ENCODE data around the gene CAMKV.

- TF ChIP-seq MXD4 (CRISPR knock-in tag; IDR thresholded peaks at IDR 0.05; ENCODE audit: borderline replicate concordance) (no peak), TP53 (CRISPR knock-in tag; IDR thresholded peaks at IDR 0.05) (no peak), RELA (CRISPR knock-in tag; IDR thresholded peaks at IDR 0.05; ENCODE audit: borderline replicate concordance) (no peak), KAT7 (CRISPR knock-in tag; IDR thresholded peaks at IDR 0.05; ENCODE audit: borderline replicate concordance) (no peak)
- TF ChIP-seq, protein P1, sequence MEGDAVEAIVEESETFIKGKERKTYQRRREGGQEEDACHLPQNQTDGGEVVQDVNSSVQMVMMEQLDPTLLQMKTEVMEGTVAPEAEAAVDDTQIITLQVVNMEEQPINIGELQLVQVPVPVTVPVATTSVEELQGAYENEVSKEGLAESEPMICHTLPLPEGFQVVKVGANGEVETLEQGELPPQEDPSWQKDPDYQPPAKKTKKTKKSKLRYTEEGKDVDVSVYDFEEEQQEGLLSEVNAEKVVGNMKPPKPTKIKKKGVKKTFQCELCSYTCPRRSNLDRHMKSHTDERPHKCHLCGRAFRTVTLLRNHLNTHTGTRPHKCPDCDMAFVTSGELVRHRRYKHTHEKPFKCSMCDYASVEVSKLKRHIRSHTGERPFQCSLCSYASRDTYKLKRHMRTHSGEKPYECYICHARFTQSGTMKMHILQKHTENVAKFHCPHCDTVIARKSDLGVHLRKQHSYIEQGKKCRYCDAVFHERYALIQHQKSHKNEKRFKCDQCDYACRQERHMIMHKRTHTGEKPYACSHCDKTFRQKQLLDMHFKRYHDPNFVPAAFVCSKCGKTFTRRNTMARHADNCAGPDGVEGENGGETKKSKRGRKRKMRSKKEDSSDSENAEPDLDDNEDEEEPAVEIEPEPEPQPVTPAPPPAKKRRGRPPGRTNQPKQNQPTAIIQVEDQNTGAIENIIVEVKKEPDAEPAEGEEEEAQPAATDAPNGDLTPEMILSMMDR (IDR thresholded peaks at IDR 0.05): no peak
- TF ChIP-seq, protein P2, sequence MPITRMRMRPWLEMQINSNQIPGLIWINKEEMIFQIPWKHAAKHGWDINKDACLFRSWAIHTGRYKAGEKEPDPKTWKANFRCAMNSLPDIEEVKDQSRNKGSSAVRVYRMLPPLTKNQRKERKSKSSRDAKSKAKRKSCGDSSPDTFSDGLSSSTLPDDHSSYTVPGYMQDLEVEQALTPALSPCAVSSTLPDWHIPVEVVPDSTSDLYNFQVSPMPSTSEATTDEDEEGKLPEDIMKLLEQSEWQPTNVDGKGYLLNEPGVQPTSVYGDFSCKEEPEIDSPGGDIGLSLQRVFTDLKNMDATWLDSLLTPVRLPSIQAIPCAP (CRISPR knock-in tag; IDR thresholded peaks at IDR 0.05): no peak
- TF ChIP-seq, protein P3, sequence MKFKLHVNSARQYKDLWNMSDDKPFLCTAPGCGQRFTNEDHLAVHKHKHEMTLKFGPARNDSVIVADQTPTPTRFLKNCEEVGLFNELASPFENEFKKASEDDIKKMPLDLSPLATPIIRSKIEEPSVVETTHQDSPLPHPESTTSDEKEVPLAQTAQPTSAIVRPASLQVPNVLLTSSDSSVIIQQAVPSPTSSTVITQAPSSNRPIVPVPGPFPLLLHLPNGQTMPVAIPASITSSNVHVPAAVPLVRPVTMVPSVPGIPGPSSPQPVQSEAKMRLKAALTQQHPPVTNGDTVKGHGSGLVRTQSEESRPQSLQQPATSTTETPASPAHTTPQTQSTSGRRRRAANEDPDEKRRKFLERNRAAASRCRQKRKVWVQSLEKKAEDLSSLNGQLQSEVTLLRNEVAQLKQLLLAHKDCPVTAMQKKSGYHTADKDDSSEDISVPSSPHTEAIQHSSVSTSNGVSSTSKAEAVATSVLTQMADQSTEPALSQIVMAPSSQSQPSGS (CRISPR knock-in tag; IDR thresholded peaks at IDR 0.05; ENCODE audit: borderline replicate concordance, low read depth): no peak
- TF ChIP-seq, protein P4, sequence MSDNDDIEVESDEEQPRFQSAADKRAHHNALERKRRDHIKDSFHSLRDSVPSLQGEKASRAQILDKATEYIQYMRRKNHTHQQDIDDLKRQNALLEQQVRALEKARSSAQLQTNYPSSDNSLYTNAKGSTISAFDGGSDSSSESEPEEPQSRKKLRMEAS (CRISPR knock-in tag; IDR thresholded peaks at IDR 0.05): no peak
These were observed 47.0 kb upstream of the CAMKV start for GRCh38 chr3:49916686-49917085.
